HCT116 (cell line): ENCODE results near the gene KCNRG. TPM values are rescaled to one million over a fixed set of nuclear protein-coding genes. Genes with fewer than 3 reads are reported as not detected.

Experiments used
- ATAC-seq: fragments of 200-7000 bp; cut with Tn5 transposase; 2 replicates; pipeline ENCODE4 v1.9.1; 2020; ENCODE audit warnings: mild to moderate bottlenecking, moderate library complexity
- BruUV-seq: library from RNA; stranded (reverse); fragments of 400-500 nt; replicated peaks from 2 replicates; lab custom pipeline; 2021; lab: Mats Ljungman, UMichigan
- CTCF ChIA-PET: fragments of 300-600 bp; sonication (Branson Sonifier 250); formaldehyde crosslinking; loops from one replicate; lab custom pipeline; 2021; ENCODE audit warnings: antibody characterized with exemption; lab: Charles Lee
- POLR2A ChIA-PET: fragments of 300-600, 350-600 bp; sonication (Branson Sonifier 250); formaldehyde crosslinking; loops from one replicate; lab custom pipeline; 2021; ENCODE audit warnings: antibody characterized with exemption; lab: Charles Lee
- RAD21 ChIA-PET, 2 experiments: fragments of 300-600 bp; sonication (Branson Sonifier 250); formaldehyde crosslinking; loops; one replicate each; lab custom pipeline; 2023; ENCODE audit warnings: low total read pairs in 2 of 2; ENCODE audit not compliant: uncharacterized antibody in 2 of 2, unreplicated experiment in 2 of 2, low non-redundant PET in 1 of 2; lab: Charles Lee
- DNase-seq: peaks from one replicate; pipeline ENCODE4 v3.0.0-alpha.2; 2010; ENCODE audit warnings: low read depth, low spot score
- H2AFZ ChIP-seq: fragments of 200-600 bp; shearing (Covaris generic), sonication (generic); 2 replicates; pipeline ENCODE4 v1.6.1; 2017; ENCODE audit warnings: low read depth, mixed run types, mixed read lengths, antibody characterized with exemption, low read length; ENCODE audit not compliant: poor library complexity, severe bottlenecking
- H3K27ac ChIP-seq: 2 replicates; pipeline ENCODE4 v1.5.1; 2012; ENCODE audit warnings: low read depth, low read length
- H3K27me3 ChIP-seq: fragments of 200-600 bp; sonication (generic); 2 replicates; pipeline ENCODE4 v1.6.1; 2016; ENCODE audit warnings: mixed run types, low read length, mixed read lengths; ENCODE audit not compliant: insufficient read depth
- H3K36me3 ChIP-seq, 2 experiments: fragments of 200-500 bp in 1 of 2; fragments of 200-600 bp in 1 of 2; sonication (Bioruptor generic) in 1 of 2; sonication (generic) in 1 of 2; 2 replicates each; pipeline versions ENCODE4 v1.5.1 to v1.6.1; 2014 to 2016; ENCODE audit warnings: low read length in 2 of 2, inconsistent platforms in 1 of 2, mixed read lengths in 1 of 2, mixed run types in 1 of 2; ENCODE audit not compliant: insufficient read depth in 2 of 2, control insufficient read depth in 1 of 2
- H3K4me1 ChIP-seq, 2 experiments: fragments of 200-600 bp in 1 of 2; sonication (generic) in 1 of 2; 2 replicates each; pipeline versions ENCODE4 v1.5.1 to v1.6.1; 2012 to 2017; ENCODE audit warnings: low read length in 2 of 2, inconsistent platforms in 1 of 2, mild to moderate bottlenecking in 1 of 2, mixed read lengths in 1 of 2, mixed run types in 1 of 2, moderate library complexity in 1 of 2; ENCODE audit not compliant: insufficient read depth in 2 of 2, control insufficient read depth in 1 of 2
- H3K4me2 ChIP-seq: fragments of 200-600 bp; sonication (generic); 2 replicates; pipeline ENCODE4 v1.6.1; 2017; ENCODE audit warnings: mixed run types, low read length, mixed read lengths
- H3K4me3 ChIP-seq, 2 experiments: fragments of 200-600 bp in 1 of 2; sonication (generic) in 1 of 2; replicated peaks in 1 of 2; 2 replicates each; pipeline ENCODE4 v1.5.1; 2011 to 2016; ENCODE audit warnings: low read length in 2 of 2, control low read depth in 1 of 2, low read depth in 1 of 2, mild to moderate bottlenecking in 1 of 2, mixed read lengths in 1 of 2, mixed run types in 1 of 2
- H3K79me2 ChIP-seq: fragments of 200-600 bp; sonication (generic); 2 replicates; pipeline ENCODE4 v1.6.1; 2017; ENCODE audit warnings: mild to moderate bottlenecking, mixed run types, low read length, moderate library complexity, mixed read lengths; ENCODE audit not compliant: insufficient read depth
- H3K9ac ChIP-seq: fragments of 200-600 bp; sonication (generic); 2 replicates; pipeline ENCODE4 v1.6.1; 2016; ENCODE audit warnings: low read length, mixed read lengths
- H3K9me2 ChIP-seq: fragments of 200-600 bp; sonication (generic), shearing (Covaris generic); 2 replicates; pipeline ENCODE4 v1.6.1; 2017; ENCODE audit warnings: mixed run types, mild to moderate bottlenecking, moderate library complexity; ENCODE audit not compliant: insufficient read depth
- H3K9me3 ChIP-seq, 2 experiments: fragments of 200-500 bp in 1 of 2; fragments of 200-600 bp in 1 of 2; sonication (Bioruptor generic) in 1 of 2; sonication (generic) in 1 of 2; 2 replicates each; pipeline ENCODE4 v1.6.1; 2014 to 2017; ENCODE audit warnings: low read length in 2 of 2, mixed read lengths in 2 of 2, inconsistent platforms in 1 of 2, low read depth in 1 of 2, mild to moderate bottlenecking in 1 of 2, mixed run types in 1 of 2, moderate library complexity in 1 of 2; ENCODE audit not compliant: control insufficient read depth in 1 of 2, insufficient read depth in 1 of 2
- H4K20me1 ChIP-seq: fragments of 200-600 bp; sonication (generic), shearing (Covaris generic); 2 replicates; pipeline ENCODE4 v1.6.1; 2017; ENCODE audit warnings: mixed run types, mild to moderate bottlenecking, moderate library complexity; ENCODE audit not compliant: insufficient read depth
- ATF3 ChIP-seq: IDR thresholded peaks from 2 replicates; pipeline ENCODE4 v1.6.1; 2012
- CEBPB ChIP-seq: IDR thresholded peaks from 2 replicates; pipeline ENCODE4 v1.6.1; 2012; ENCODE audit warnings: low read depth
- CTCF ChIP-seq, 3 experiments: fragments of 200-600 bp in 1 of 3; sonication (generic) in 1 of 3; IDR thresholded peaks in 2 of 3; conservative IDR thresholded peaks in 1 of 3; 2 replicates each; pipeline ENCODE4 v1.5.1; 2012 to 2017; ENCODE audit warnings: low read depth in 2 of 3, low read length in 2 of 3, antibody characterized with exemption in 1 of 3, borderline replicate concordance in 1 of 3, control low read depth in 1 of 3, mild to moderate bottlenecking in 1 of 3, mixed read lengths in 1 of 3, mixed run types in 1 of 3, moderate library complexity in 1 of 3; ENCODE audit not compliant: insufficient read depth in 1 of 3
- EGR1 ChIP-seq: IDR thresholded peaks from 2 replicates; pipeline ENCODE4 v1.6.1; 2012; ENCODE audit warnings: low read depth
- ELF1 ChIP-seq: IDR thresholded peaks from 2 replicates; pipeline ENCODE4 v1.6.1; 2012; ENCODE audit warnings: low read depth, borderline replicate concordance
- EZH2 ChIP-seq: fragments of 200-600 bp; sonication (generic); IDR thresholded peaks from 2 replicates; pipeline ENCODE4 v1.6.1; 2017; ENCODE audit warnings: antibody characterized with exemption, mixed run types
- FOSL1 ChIP-seq: IDR thresholded peaks from 2 replicates; pipeline ENCODE4 v1.6.1; 2012; ENCODE audit warnings: low read depth
- JUND ChIP-seq: IDR thresholded peaks from 2 replicates; pipeline ENCODE4 v1.6.1; 2012
- POLR2A ChIP-seq: IDR thresholded peaks from 2 replicates; pipeline ENCODE4 v1.7.0; 2011; ENCODE audit warnings: borderline replicate concordance; ENCODE audit not compliant: insufficient read depth, insufficient read length; ENCODE audit errors: extremely low read depth
- RAD21 ChIP-seq: IDR thresholded peaks from 2 replicates; pipeline ENCODE4 v1.6.1; 2012; ENCODE audit warnings: low read depth, mild to moderate bottlenecking
- REST ChIP-seq: IDR thresholded peaks from 2 replicates; pipeline ENCODE4 v1.6.1; 2012; ENCODE audit warnings: low read depth
- SIN3A ChIP-seq: IDR thresholded peaks from 2 replicates; pipeline ENCODE4 v1.6.1; 2012; ENCODE audit warnings: low read depth
- SRF ChIP-seq: IDR thresholded peaks from 2 replicates; pipeline ENCODE4 v1.6.1; 2012; ENCODE audit warnings: low read depth
- TCF7L2 ChIP-seq: IDR thresholded peaks from 2 replicates; pipeline ENCODE4 v1.7.0; 2011; ENCODE audit warnings: borderline replicate concordance, inconsistent platforms; ENCODE audit not compliant: insufficient read depth, insufficient read length; ENCODE audit errors: extremely low read depth
- YY1 ChIP-seq: IDR thresholded peaks from 2 replicates; pipeline ENCODE4 v1.6.1; 2011; ENCODE audit warnings: low read length, low read depth, moderate library complexity, mild to moderate bottlenecking; ENCODE audit not compliant: insufficient replicate concordance; ENCODE audit errors: extremely low read depth
- ZNF274 ChIP-seq: fragments of 200-500 bp; sonication (Bioruptor generic); IDR thresholded peaks from 2 replicates; pipeline ENCODE4 v1.6.1; 2014; ENCODE audit warnings: mild to moderate bottlenecking, low read depth, low read length, inconsistent platforms
- intact Hi-C: fragments of 100-400 bp; cut with micrococcal nuclease; formaldehyde crosslinking; loops from 2 replicates; pipeline ENCODE4 v1.10.0; 2022
- total RNA-seq: library from RNA; stranded (reverse); gene quantifications from one replicate; pipeline ENCODE4 v1.2.1, GENCODE V29; 2021; ENCODE audit not compliant: unreplicated experiment

Gene KCNRG
- total RNA-seq, 1 experiment from 2014 or later = 2.5 TPM

- TF ChIP-seq REST = no peak
- no peak for TF ChIP-seq EZH2
- TF ChIP-seq CTCF (IDR thresholded peaks at IDR 0.05 in 2 of 3, conservative IDR thresholded peaks at IDR 0.05 in 1 of 3; ENCODE audit: borderline replicate concordance in 1 of 3, insufficient read depth in 1 of 3, low read depth in 2 of 3, low read length in 2 of 3) = no peak
- TF ChIP-seq YY1 = no peak
- TF ChIP-seq CEBPB = no peak
- TF ChIP-seq POLR2A = no peak
- TF ChIP-seq EGR1 = no peak
- TF ChIP-seq, all 23 proteins: peak for 0
These were observed 30.1 kb upstream of the KCNRG start (continued) for GRCh38 chr13:49985129-49985528.

- H3K4me3 ChIP-seq = no peak overlapping the region
- H3K4me1 ChIP-seq = peaks cover 0 to 5% of the 10 kb centered on the region in 2 experiments; a peak in 2 of 4 replicates
- H3K9ac ChIP-seq = no peak overlapping the region
- H3K9me3 ChIP-seq = no peaks in the 10 kb centered on the region
- no peak overlapping the region for H2AFZ ChIP-seq
- DNase-seq (no peak), ATAC-seq (no peak)
- RAD21 ChIA-PET = no interaction called here
- no peaks in the 10 kb centered on the region for H3K36me3 ChIP-seq
- H3K27ac ChIP-seq = no peak overlapping the region
- H3K27me3 ChIP-seq = no peaks in the 10 kb centered on the region
- POLR2A ChIA-PET = no interaction called here
- BruUV-seq = no TSS peak
- no peak overlapping the region for H3K4me2 ChIP-seq
- no peaks in the 10 kb centered on the region for H4K20me1 ChIP-seq
- intact Hi-C loops = no loop called here
- no peaks in the 10 kb centered on the region for H3K79me2 ChIP-seq
- no peaks in the 10 kb centered on the region for H3K9me2 ChIP-seq
- CTCF ChIA-PET = no interaction called here
- no peak for TF ChIP-seq YY1
- TF ChIP-seq SRF = no peak
- TF ChIP-seq SIN3A = no peak
- TF ChIP-seq TCF7L2 = no peak
- no peak for TF ChIP-seq JUND
- no peak for TF ChIP-seq RAD21
- TF ChIP-seq CTCF (IDR thresholded peaks at IDR 0.05 in 2 of 3, conservative IDR thresholded peaks at IDR 0.05 in 1 of 3; ENCODE audit: borderline replicate concordance in 1 of 3, insufficient read depth in 1 of 3, low read depth in 2 of 3, low read length in 2 of 3) = no peak
- no peak for TF ChIP-seq FOSL1
- TF ChIP-seq ATF3 = no peak
- TF ChIP-seq EGR1 = no peak
- TF ChIP-seq POLR2A = no peak
- no peak for TF ChIP-seq ELF1
- no peak for TF ChIP-seq ZNF274
These were observed 28.8 kb upstream of the KCNRG start for GRCh38 chr13:49986471-49986870.
